Nephron (organoid): ENCODE data around the gene SPRR5.

ENCODE experiments used
- H3K27ac Mint-ChIP-seq, 3 experiments: 2 replicates each; pipeline ENCODE4 v1.8.0; 2020; ENCODE audit warnings: mixed read lengths in 3 of 3, mild to moderate bottlenecking in 2 of 3, moderate library complexity in 1 of 3
- H3K27me3 Mint-ChIP-seq: 2 replicates; pipeline ENCODE4 v1.8.0; 2021; ENCODE audit warnings: low read depth, mild to moderate bottlenecking, moderate library complexity, mixed read lengths
- H3K36me3 Mint-ChIP-seq: 2 replicates; pipeline ENCODE4 v1.8.0; 2020; ENCODE audit warnings: low read depth, mixed read lengths
- H3K4me1 Mint-ChIP-seq: 2 replicates; pipeline ENCODE4 v1.8.0; 2020; ENCODE audit warnings: mixed read lengths
- H3K4me3 Mint-ChIP-seq, 3 experiments: 2 replicates each; pipeline ENCODE4 v1.8.0; 2020; ENCODE audit warnings: mild to moderate bottlenecking in 3 of 3, mixed read lengths in 3 of 3, moderate library complexity in 2 of 3
- H3K9me3 Mint-ChIP-seq: 2 replicates; pipeline ENCODE4 v1.8.0; 2020; ENCODE audit warnings: mixed read lengths
- TF ChIP-seq, protein P1 (sequence below), 3 experiments: fragments of 200-600 bp; sonication (generic); IDR thresholded peaks; one replicate each; pipeline ENCODE4 v1.5.0; 2021; ENCODE audit warnings: antibody characterized with exemption in 3 of 3; ENCODE audit not compliant: unreplicated experiment in 3 of 3

The SPRR5 gene

DNA sequence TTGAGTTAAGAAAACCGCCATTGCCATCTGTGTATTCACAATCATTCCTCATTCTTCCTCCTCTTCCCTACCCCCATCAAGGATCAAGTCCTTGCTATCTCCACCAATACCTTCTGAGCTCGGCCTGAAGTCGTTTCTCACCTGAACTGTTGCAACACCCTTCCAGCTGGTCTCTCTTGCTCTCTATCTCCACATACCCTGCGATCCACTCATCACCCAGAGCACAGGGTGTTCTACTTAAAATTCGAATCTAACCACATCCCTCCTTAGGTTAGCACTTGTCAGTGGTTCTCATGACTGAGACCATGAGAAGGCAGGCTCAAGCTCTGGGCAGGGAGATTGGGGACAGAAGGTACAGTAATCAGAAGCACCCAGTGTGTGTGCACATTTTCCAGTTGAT, 34.1 kb upstream of the SPRR5 start:
- Mint-ChIP-seq H3K9me3 (peaks cover 9% of the 10 kb centered on the region), H3K4me1 (no peaks in the 10 kb centered on the region), H3K27ac (no peak overlapping the region), H3K36me3 (no peaks in the 10 kb centered on the region), H3K27me3 (no peaks in the 10 kb centered on the region), H3K4me3 (no peak overlapping the region)
- TF ChIP-seq, protein P1, sequence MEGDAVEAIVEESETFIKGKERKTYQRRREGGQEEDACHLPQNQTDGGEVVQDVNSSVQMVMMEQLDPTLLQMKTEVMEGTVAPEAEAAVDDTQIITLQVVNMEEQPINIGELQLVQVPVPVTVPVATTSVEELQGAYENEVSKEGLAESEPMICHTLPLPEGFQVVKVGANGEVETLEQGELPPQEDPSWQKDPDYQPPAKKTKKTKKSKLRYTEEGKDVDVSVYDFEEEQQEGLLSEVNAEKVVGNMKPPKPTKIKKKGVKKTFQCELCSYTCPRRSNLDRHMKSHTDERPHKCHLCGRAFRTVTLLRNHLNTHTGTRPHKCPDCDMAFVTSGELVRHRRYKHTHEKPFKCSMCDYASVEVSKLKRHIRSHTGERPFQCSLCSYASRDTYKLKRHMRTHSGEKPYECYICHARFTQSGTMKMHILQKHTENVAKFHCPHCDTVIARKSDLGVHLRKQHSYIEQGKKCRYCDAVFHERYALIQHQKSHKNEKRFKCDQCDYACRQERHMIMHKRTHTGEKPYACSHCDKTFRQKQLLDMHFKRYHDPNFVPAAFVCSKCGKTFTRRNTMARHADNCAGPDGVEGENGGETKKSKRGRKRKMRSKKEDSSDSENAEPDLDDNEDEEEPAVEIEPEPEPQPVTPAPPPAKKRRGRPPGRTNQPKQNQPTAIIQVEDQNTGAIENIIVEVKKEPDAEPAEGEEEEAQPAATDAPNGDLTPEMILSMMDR (IDR thresholded peaks at IDR 0.05; ENCODE audit: unreplicated experiment in 3 of 3): no peak

DNA sequence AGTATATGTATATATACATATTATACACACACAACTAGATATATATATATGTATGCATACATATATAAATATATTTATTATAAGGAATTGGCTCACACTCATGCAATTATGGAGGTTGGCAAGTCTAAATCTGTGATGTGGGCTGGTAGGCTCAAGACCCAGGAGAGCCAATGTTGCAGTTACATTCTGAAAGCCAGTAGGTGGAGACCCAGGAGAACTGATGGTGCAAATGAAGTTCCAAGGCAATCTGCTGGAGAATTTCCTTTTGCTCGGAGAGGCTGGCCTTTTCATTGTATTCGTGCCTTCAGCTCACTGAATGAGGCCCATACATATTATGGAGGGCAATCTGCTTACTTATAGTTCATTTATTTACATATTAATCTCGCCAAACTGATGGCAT, 29.2 kb upstream of the SPRR5 start:
- no peaks in the 10 kb centered on the region for H3K4me1 Mint-ChIP-seq
- TF ChIP-seq, protein P1 (IDR thresholded peaks at IDR 0.05; ENCODE audit: unreplicated experiment in 3 of 3): peak; percentile 29 to 49 (median 40)
- no peaks in the 10 kb centered on the region for H3K27me3 Mint-ChIP-seq
- peaks cover 2% of the 10 kb centered on the region for H3K9me3 Mint-ChIP-seq
- no peaks in the 10 kb centered on the region for H3K36me3 Mint-ChIP-seq
- H3K4me3 Mint-ChIP-seq: no peak overlapping the region
- H3K27ac Mint-ChIP-seq: no peak overlapping the region

DNA sequence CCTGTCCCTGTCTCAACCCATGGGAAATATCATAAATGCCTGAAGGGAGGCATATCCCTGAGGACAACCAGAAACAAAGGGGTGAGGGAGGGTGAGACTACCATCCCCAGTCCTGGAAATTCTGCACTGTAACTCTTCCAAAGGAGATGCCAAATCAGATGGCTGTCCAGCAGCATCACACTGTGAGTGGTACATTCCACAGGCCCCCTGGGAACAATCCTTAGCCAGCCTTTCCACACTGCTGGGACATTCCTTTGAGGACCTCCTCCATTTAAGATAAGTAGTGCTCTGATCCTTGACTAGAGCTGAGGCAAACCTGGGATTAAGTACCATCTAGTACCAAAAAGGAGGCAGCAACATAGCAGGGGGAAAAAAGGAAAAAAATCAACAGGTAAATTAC, 27.9 kb upstream of the SPRR5 start:
- TF ChIP-seq, protein P1 (IDR thresholded peaks at IDR 0.05; ENCODE audit: unreplicated experiment in 3 of 3): no peak

DNA sequence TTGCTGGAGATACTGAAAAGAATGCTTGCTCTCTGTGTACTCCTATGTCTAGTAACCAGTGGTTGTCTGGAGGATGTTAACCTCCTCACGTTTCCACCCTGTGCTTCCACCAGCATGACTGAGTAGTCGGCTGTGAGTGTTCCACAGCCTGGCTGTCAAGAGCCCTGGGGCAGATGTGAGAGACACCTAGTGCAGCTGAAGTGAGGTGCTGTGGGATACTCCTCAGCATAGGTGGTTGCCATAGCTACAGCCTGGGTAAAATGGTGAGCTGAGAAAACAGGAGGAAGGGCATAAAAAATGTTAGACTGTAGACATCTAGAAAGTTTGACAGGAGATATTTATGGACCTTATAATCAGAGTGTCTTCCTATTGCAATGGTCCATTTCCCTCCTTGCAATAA, 22.8 kb upstream of the SPRR5 start:
- Mint-ChIP-seq H3K4me1 (no peaks in the 10 kb centered on the region), H3K27me3 (no peaks in the 10 kb centered on the region), H3K9me3 (peaks cover 7% of the 10 kb centered on the region), H3K4me3 (no peak overlapping the region), H3K36me3 (no peaks in the 10 kb centered on the region), H3K27ac (no peak overlapping the region)
- TF ChIP-seq, protein P1 (IDR thresholded peaks at IDR 0.05; ENCODE audit: unreplicated experiment in 3 of 3): no peak

More for the DNA sequence above, 27.9 kb upstream of the SPRR5 start:
- H3K27me3 Mint-ChIP-seq: no peaks in the 10 kb centered on the region
- H3K9me3 Mint-ChIP-seq: no peaks in the 10 kb centered on the region
- H3K4me3 Mint-ChIP-seq: no peak overlapping the region
- no peak overlapping the region for H3K27ac Mint-ChIP-seq
- no peaks in the 10 kb centered on the region for H3K36me3 Mint-ChIP-seq
- no peaks in the 10 kb centered on the region for H3K4me1 Mint-ChIP-seq

DNA sequence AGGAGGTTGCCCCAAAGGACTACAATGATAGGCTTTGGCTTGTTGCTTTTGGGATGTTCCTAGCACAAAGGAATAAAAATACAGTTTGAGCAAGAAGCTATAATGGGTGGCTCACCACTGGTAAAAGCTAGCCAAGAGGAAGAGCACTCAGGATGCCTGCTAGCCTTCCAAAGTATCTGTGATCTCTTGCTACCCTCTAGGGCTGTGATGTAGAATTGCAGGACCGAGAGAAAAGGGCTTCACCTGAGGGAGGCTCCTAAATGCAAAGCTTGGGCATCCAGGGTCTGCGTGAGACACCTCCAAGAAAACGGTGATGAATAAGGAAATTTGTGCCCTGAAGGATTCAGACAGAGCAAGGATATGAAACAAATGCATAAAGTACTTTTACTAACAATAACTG, 20.9 kb upstream of the SPRR5 start:
- no peaks in the 10 kb centered on the region for H3K36me3 Mint-ChIP-seq
- TF ChIP-seq, protein P1 (IDR thresholded peaks at IDR 0.05; ENCODE audit: unreplicated experiment in 3 of 3): no peak

DNA sequence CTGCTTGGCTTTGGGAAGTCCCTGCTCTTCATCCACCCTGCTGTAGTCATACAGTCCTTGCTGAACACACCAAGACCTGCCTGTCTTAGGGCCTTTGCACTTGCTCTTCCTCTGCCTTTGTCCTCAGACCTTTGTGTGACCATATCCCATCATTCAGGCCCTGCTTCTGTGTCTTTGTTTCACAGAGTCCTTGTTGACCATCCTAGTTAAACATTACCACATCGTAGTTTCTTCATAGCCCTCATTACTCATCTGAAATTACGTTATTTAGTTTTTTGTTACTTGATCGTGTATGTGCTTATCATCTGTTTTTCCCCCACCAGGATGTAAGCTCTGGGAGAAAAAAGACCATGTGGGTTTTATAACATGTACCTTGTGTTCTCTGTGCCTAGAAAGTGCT, 18.3 kb upstream of the SPRR5 start:
- H3K27ac Mint-ChIP-seq: no peak overlapping the region
- no peaks in the 10 kb centered on the region for H3K4me1 Mint-ChIP-seq
- H3K36me3 Mint-ChIP-seq: no peaks in the 10 kb centered on the region
- no peak overlapping the region for H3K4me3 Mint-ChIP-seq
- H3K9me3 Mint-ChIP-seq: peaks cover 7% of the 10 kb centered on the region
- TF ChIP-seq, protein P1 (IDR thresholded peaks at IDR 0.05; ENCODE audit: unreplicated experiment in 3 of 3): no peak
- no peaks in the 10 kb centered on the region for H3K27me3 Mint-ChIP-seq

More for the DNA sequence above, 20.9 kb upstream of the SPRR5 start:
- H3K27me3 Mint-ChIP-seq: no peaks in the 10 kb centered on the region
- no peak overlapping the region for H3K27ac Mint-ChIP-seq
- H3K9me3 Mint-ChIP-seq: peaks cover 7% of the 10 kb centered on the region
- H3K4me1 Mint-ChIP-seq: no peaks in the 10 kb centered on the region
- no peak overlapping the region for H3K4me3 Mint-ChIP-seq
